ENCODE measurements around the gene SSBP3. TPM values are rescaled to one million over a fixed set of nuclear protein-coding genes. Genes with fewer than 3 reads are reported as not detected.

The SSBP3 gene
- total RNA-seq, 1 experiment from 2014 or later, result 56.0 TPM

GRCh38 chr1:54365847-54366246 lies 40.3 kb downstream of the SSBP3 start:
- Histone ChIP-seq H3K27ac (no peak overlapping the region), H3K4me3 (no peak overlapping the region), H3K27me3 (replicated peaks) (no peaks in the 10 kb centered on the region), H3K9me3 (replicated peaks) (no peaks in the 10 kb centered on the region), H3K4me1 (replicated peaks) (peaks cover 11% of the 10 kb centered on the region), H3K36me3 (peaks cover 19% of the 10 kb centered on the region)
- no peak for DNase-seq (ENCODE audit: low read depth in 1 of 2, low spot score in 2 of 2)

DNA sequence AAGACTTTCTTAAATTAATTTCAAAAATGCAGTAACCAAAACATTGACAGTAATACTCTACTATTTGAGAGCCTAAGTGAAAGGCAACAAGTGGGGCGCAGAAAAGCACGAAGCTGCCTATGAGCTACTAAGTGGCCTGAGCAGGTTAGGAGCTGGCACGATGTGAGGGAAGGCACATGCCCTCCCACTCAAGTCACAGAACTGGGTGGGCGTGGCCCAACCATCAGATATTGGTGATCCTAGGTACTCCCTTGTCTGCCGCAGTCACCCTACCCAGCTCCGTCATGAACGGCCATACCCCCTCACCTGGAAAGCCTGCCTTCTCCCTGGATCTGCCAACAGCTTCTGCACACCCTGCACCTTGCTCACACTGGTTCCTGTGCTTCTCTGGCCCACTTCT lies 40.8 kb downstream of the SSBP3 start:
- no peaks in the 10 kb centered on the region for H3K27me3 ChIP-seq (replicated peaks)
- no peaks in the 10 kb centered on the region for H3K9me3 ChIP-seq (replicated peaks)
- H3K27ac ChIP-seq, result no peak overlapping the region
- H3K4me1 ChIP-seq (replicated peaks), result peaks cover 11% of the 10 kb centered on the region
- H3K4me3 ChIP-seq, result no peak overlapping the region
- H3K36me3 ChIP-seq, result peaks cover 19% of the 10 kb centered on the region
- no peak for DNase-seq (ENCODE audit: low read depth in 1 of 2, low spot score in 2 of 2)

DNA sequence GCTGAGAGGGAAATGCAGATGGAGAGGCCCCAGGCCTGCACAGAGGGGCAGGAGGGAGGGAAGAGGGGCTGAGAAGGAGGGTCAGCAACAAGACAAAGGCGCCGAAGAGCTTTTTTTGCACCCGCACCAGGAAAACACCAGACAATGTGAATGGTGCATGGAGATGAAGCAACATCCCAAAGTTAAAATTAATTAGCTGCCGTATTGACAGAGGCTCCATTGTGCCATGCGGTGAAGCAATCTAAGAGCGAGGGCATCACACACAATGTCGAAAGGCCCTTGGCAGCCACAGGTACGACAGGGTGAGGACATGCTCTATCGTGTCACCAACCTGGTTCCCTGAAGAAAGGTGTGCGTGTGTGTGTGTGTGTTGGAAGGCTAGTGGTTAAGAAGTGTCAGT lies 41.2 kb downstream of the SSBP3 start:
- Histone ChIP-seq H3K9me3 (replicated peaks) (no peaks in the 10 kb centered on the region), H3K4me3 (no peak overlapping the region), H3K4me1 (replicated peaks) (peaks cover 11% of the 10 kb centered on the region), H3K27me3 (replicated peaks) (no peaks in the 10 kb centered on the region), H3K36me3 (peaks cover 18% of the 10 kb centered on the region), H3K27ac (no peak overlapping the region)
- no peak for DNase-seq (ENCODE audit: low read depth in 1 of 2, low spot score in 2 of 2)

GRCh38 chr1:54364582-54364981 lies 41.6 kb downstream of the SSBP3 start:
- Histone ChIP-seq H3K27ac (no peak overlapping the region), H3K4me3 (no peak overlapping the region)
- no peak for DNase-seq (ENCODE audit: low read depth in 1 of 2, low spot score in 2 of 2)

DNA sequence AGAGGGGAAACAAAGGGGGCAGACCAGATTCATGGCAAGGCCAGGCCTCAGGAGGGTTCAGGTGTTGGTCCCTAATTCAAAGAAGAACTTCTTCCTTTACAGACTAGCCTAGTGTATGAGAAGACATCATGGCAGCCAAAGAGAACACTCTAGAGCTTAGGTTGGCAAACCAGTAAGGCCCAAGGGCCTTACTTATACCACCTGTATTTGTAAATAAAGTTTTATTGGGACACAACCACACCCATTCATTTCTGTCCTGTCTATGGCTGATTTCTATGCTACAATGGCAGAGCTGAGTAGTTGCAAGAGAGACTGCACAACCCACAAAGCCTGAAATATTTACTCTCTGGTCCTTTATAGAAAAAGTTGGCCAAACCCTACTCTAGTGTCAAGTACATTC lies 42.3 kb downstream of the SSBP3 start:
- peaks cover 22% of the 10 kb centered on the region for H3K36me3 ChIP-seq
- H3K4me1 ChIP-seq (replicated peaks), result peaks cover 14% of the 10 kb centered on the region
- no peaks in the 10 kb centered on the region for H3K9me3 ChIP-seq (replicated peaks)
- no peak for DNase-seq (ENCODE audit: low read depth in 1 of 2, low spot score in 2 of 2)
- no peak overlapping the region for H3K4me3 ChIP-seq
- no peaks in the 10 kb centered on the region for H3K27me3 ChIP-seq (replicated peaks)
- no peak overlapping the region for H3K27ac ChIP-seq

More at GRCh38 chr1:54364582-54364981, 41.6 kb downstream of the SSBP3 start:
- peaks cover 18% of the 10 kb centered on the region for H3K36me3 ChIP-seq
- no peaks in the 10 kb centered on the region for H3K9me3 ChIP-seq (replicated peaks)
- peaks cover 12% of the 10 kb centered on the region for H3K4me1 ChIP-seq (replicated peaks)
- H3K27me3 ChIP-seq (replicated peaks), result no peaks in the 10 kb centered on the region

DNA sequence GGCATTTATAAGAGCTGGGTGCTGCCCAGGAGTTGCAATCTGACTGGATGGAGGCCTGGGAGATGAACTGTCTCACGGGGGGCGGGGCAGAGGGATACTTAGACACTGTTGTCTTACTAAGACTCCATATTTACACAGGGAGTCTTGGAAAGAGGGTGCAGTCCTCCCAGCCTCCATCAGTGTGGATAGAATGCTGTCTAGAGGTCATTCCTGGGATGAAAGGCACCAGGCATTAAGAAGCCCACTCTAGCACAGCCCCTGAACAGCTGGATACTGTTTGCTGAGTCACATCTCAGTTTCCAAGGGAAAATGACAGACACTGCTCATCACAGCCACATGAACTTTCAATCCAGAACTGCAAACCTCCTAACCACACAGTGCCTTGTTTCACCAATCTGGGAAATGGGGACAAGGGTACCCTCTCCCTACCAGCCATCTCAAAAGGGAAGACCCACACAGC lies 43.3 kb downstream of the SSBP3 start:
- H3K27ac ChIP-seq, result no peak overlapping the region
- no peaks in the 10 kb centered on the region for H3K27me3 ChIP-seq (replicated peaks)
- H3K36me3 ChIP-seq, result peaks cover 32% of the 10 kb centered on the region
- no peak overlapping the region for H3K4me3 ChIP-seq
- H3K9me3 ChIP-seq (replicated peaks), result no peaks in the 10 kb centered on the region
- DNase-seq (ENCODE audit: low read depth in 1 of 2, low spot score in 2 of 2), result no peak
- H3K4me1 ChIP-seq (replicated peaks), result peaks cover 13% of the 10 kb centered on the region

DNA sequence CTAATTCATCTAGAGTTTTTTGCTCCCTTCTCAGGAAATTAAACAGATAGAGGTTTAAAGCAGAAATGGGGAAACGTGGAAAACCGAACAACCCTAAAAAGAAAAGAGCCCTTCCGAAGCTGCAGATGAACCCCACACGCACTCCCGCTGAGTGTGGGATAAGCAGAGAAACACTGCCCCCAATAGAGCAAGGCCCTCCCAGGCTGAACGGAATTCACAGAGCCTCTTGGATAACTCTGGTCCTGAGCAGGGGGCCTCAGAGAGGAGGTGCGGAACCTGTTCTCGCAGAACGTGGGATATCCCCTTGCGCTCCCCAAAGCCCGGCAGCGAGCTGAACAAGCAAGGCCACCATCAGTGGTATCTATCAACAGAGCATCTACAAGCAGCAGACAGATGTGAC lies 44.9 kb downstream of the SSBP3 start:
- H3K4me1 ChIP-seq (replicated peaks), result peaks cover 9% of the 10 kb centered on the region
- no peaks in the 10 kb centered on the region for H3K9me3 ChIP-seq (replicated peaks)
- H3K27ac ChIP-seq, result no peak overlapping the region
- H3K4me3 ChIP-seq, result no peak overlapping the region
- no peak for DNase-seq (ENCODE audit: low read depth in 1 of 2, low spot score in 2 of 2)
- peaks cover 28% of the 10 kb centered on the region for H3K36me3 ChIP-seq
- H3K27me3 ChIP-seq (replicated peaks), result no peaks in the 10 kb centered on the region

- DNase-seq (ENCODE audit: low read depth in 1 of 2, low spot score in 2 of 2), result no peak
- Histone ChIP-seq H3K4me1 (replicated peaks) (peaks cover 9% of the 10 kb centered on the region), H3K9me3 (replicated peaks) (no peaks in the 10 kb centered on the region), H3K4me3 (no peak overlapping the region), H3K36me3 (peaks cover 26% of the 10 kb centered on the region), H3K27me3 (replicated peaks) (no peaks in the 10 kb centered on the region), H3K27ac (no peak overlapping the region)
Observed at GRCh38 chr1:54360165-54361005, 45.8 kb downstream of the SSBP3 start.

DNA sequence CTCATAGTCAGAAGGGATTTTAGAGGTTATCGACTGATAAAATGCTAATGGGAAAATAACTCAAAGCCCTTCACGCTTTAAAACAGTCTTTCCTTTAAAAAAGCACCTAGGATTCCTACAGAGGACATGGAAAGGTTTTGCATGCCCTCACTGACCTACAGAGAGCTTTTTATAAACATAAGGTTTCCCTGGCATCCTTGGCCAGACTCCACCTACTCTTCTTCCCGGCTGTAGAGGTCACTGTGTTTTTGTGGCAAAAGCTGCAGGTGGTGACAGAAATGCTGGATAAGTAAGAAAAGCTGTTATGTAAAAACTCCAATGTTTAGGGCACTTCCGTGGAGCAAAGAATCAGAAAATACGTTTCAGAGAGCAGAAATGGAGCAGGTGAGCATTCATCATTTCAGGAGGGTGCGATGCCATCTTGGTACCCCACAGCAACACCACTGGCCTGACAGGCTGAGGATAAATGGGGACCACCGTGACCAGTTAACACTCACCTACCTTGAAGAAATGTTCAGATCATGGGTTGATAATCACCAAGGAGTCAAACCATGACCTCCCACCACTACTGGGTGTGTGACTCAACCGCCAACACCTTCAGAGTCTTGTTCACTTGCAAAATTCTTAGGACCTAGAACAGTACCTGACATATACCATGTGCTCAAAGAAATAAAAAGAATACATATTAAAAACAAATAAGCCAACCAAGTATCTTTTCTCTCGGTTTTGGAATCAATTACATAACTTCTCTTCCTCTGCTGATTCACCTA lies 46.6 kb downstream of the SSBP3 start:
- Histone ChIP-seq H3K27ac (no peak overlapping the region), H3K9me3 (replicated peaks) (no peaks in the 10 kb centered on the region), H3K27me3 (replicated peaks) (no peaks in the 10 kb centered on the region), H3K36me3 (peaks cover 31% of the 10 kb centered on the region), H3K4me3 (no peak overlapping the region), H3K4me1 (replicated peaks) (peaks cover 14% of the 10 kb centered on the region)
- DNase-seq (ENCODE audit: low read depth in 1 of 2, low spot score in 2 of 2), result no peak

- Histone ChIP-seq H3K36me3 (peaks cover 36% of the 10 kb centered on the region), H3K9me3 (replicated peaks) (no peaks in the 10 kb centered on the region), H3K4me3 (no peak overlapping the region), H3K4me1 (replicated peaks) (peaks cover 24% of the 10 kb centered on the region), H3K27me3 (replicated peaks) (no peaks in the 10 kb centered on the region), H3K27ac (no peak overlapping the region)
- DNase-seq (ENCODE audit: low read depth in 1 of 2, low spot score in 2 of 2), result no peak
Observed at GRCh38 chr1:54358503-54359168, 47.6 kb downstream of the SSBP3 start.

GRCh38 chr1:54357967-54358366 lies 48.2 kb downstream of the SSBP3 start:
- no peak for DNase-seq (ENCODE audit: low read depth in 1 of 2, low spot score in 2 of 2)
- Histone ChIP-seq H3K4me3 (no peak overlapping the region), H3K4me1 (replicated peaks) (peaks cover 27% of the 10 kb centered on the region), H3K27ac (no peak overlapping the region), H3K9me3 (replicated peaks) (no peaks in the 10 kb centered on the region), H3K36me3 (peaks cover 41% of the 10 kb centered on the region), H3K27me3 (replicated peaks) (no peaks in the 10 kb centered on the region)

- peaks cover 43% of the 10 kb centered on the region for H3K36me3 ChIP-seq
- H3K27ac ChIP-seq, result no peak overlapping the region
- H3K4me3 ChIP-seq, result no peak overlapping the region
- no peak for DNase-seq (ENCODE audit: low read depth in 1 of 2, low spot score in 2 of 2)
- H3K27me3 ChIP-seq (replicated peaks), result no peaks in the 10 kb centered on the region
- no peaks in the 10 kb centered on the region for H3K9me3 ChIP-seq (replicated peaks)
- H3K4me1 ChIP-seq (replicated peaks), result peaks cover 38% of the 10 kb centered on the region
Observed at GRCh38 chr1:54356680-54357147, 49.5 kb downstream of the SSBP3 start.

DNA sequence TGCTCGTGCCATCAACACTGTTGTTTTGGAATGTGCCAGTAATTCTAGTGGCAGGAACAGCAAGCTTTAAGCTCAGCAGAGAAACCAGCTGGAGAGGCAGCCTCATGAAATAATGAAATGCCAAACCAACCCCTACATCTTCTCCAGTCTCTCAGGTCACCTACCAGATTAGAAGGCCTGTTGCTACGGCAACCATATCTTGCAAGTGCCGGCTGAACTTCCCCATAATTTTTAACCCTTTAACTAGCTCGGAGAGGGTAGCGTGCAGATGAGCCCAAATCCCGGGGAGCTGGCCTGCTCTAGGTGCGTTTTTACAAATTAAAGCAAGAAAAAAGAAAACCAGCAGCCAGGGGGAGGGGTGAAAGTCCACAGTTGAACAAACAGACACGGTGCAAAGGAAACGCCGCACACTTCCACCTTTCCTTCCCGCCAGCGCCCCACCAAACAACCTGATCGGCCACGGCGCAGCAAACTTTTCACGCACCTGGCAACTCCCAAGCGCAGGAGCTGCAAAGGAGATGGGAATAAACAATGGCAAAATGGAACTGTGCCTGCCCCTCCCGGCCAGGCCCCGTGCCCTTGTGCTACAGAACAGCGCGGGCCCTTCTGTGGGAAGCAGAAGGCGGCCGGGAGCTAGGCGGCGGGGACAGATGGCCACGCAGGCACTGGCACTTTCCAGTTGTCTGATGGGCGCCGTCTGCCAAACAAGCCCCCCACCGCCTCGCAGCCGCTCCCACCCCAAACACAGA lies 50.1 kb downstream of the SSBP3 start:
- no peaks in the 10 kb centered on the region for H3K27me3 ChIP-seq (replicated peaks)
- H3K4me1 ChIP-seq (replicated peaks), result peaks cover 44% of the 10 kb centered on the region
- no peak overlapping the region for H3K4me3 ChIP-seq
- H3K9me3 ChIP-seq (replicated peaks), result no peaks in the 10 kb centered on the region
- H3K27ac ChIP-seq, result no peak overlapping the region
- H3K36me3 ChIP-seq, result peaks cover 45% of the 10 kb centered on the region
- DNase-seq (ENCODE audit: low read depth in 1 of 2, low spot score in 2 of 2), result no peak
